Stimulated activated memory B cell treated with anti-CD40 and anti-IgM and Interleukin-4, amounts not matched to agents 10 μg/mL and 1 μg/mL and 100 μg/mL, for 72 hours (primary cell): ENCODE results near the gene ASTL.
A peak's percentile ranks its signal among the peaks of the same experiment; 100 is the strongest.
"Not testable (repeated sequence)": the region's sequence is repeated elsewhere in the genome, so short reads cannot be mapped to it uniquely, and the experiment has no call there.

Experiments used
- ATAC-seq: fragments of 150-1000 bp; cut with Tn5 transposase; 2 replicates; pipeline ENCODE4 v1.10.0; 2021
- H3K27ac Mint-ChIP-seq: one replicate; pipeline ENCODE4 v1.8.0; 2022; ENCODE audit warnings: mild to moderate bottlenecking, mixed read lengths
- H3K27me3 Mint-ChIP-seq: one replicate; pipeline ENCODE4 v1.8.0; 2022; ENCODE audit warnings: mixed read lengths
- H3K36me3 Mint-ChIP-seq: one replicate; pipeline ENCODE4 v1.8.0; 2022; ENCODE audit warnings: mixed read lengths
- H3K4me1 Mint-ChIP-seq: one replicate; pipeline ENCODE4 v1.8.0; 2022; ENCODE audit warnings: mixed read lengths
- H3K4me3 Mint-ChIP-seq: one replicate; pipeline ENCODE4 v1.8.0; 2022; ENCODE audit warnings: mild to moderate bottlenecking, moderate library complexity, mixed read lengths
- H3K9me3 Mint-ChIP-seq: one replicate; pipeline ENCODE4 v1.8.0; 2022; ENCODE audit warnings: mixed read lengths

Gene ASTL

DNA sequence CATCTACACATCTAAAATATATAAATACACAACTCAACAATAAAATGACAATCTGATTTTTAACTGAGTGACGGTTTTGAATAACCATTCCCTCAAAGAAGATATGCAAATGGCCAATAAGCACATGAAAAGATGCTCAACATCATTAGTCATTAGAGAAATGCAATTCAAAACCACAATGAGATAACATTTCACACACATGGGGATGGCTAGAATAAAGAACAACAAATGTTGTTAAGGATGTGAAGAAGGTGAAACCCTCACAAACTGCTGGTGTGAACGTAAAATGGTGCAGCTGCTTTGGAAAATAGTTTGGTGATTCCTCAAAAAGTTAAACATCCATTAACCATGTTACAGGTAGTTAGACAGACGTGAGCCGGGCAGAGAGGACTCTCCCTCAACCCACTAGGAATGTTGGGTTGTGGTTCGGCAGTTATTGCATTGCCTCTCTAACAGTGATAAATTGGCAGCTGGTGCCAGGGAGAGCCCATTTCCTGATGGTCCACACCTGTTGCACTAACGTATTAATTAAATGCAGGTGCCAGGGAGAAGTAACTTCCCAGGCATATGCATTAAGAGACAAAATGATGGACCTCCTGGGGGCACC is 29.2 kb upstream of the ASTL start:
- Mint-ChIP-seq H3K27me3 (no peaks in the 10 kb centered on the region), H3K4me1 (peaks cover 41% of the 10 kb centered on the region), H3K27ac (peak overlapping the region; percentile 4), H3K4me3 (no peak overlapping the region), H3K36me3 (no peaks in the 10 kb centered on the region), H3K9me3 (no peaks in the 10 kb centered on the region)
- ATAC-seq: no peak

DNA sequence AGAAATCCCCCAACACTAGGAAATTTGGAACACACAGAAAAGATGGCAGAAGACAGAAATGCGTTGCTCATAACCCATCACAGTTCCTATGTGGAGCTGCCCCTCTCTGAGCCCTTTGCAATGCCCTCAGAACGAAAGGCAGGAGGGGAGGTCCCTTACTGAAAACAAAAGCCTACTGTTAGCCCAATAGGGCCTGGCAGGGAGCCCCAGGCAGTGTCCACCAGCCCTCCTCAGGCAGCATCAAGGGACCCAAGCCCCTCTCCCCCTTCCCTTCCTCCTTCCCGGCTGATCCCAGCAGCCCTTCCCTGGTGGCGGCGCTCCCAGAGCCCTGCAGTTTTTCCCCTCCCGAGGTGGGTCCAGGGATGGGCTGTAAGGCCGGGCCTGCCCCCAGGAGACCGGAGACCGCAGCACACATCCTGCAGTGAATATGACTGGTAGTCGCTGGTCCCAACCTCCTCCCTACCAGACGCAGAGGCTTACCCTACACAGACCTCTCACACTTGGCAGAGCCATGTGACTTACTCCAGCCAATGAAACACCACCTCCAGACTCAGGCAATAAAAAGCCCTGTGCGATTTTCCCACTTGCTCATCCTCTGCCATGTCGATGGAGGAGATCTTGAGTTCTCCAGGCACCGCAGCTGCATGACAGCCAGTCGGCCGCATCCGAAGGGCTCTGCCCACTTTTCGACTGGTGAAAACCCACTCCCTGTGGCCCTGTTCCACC is 26.3 kb upstream of the ASTL start:
- peak overlapping the region; percentile 92 for H3K4me3 Mint-ChIP-seq
- ATAC-seq: peak; percentile 91
- peak overlapping the region; percentile 98 for H3K27ac Mint-ChIP-seq
- no peaks in the 10 kb centered on the region for H3K27me3 Mint-ChIP-seq
- H3K4me1 Mint-ChIP-seq: peaks cover 50% of the 10 kb centered on the region
- H3K36me3 Mint-ChIP-seq: no peaks in the 10 kb centered on the region
- peaks cover 4% of the 10 kb centered on the region for H3K9me3 Mint-ChIP-seq

DNA sequence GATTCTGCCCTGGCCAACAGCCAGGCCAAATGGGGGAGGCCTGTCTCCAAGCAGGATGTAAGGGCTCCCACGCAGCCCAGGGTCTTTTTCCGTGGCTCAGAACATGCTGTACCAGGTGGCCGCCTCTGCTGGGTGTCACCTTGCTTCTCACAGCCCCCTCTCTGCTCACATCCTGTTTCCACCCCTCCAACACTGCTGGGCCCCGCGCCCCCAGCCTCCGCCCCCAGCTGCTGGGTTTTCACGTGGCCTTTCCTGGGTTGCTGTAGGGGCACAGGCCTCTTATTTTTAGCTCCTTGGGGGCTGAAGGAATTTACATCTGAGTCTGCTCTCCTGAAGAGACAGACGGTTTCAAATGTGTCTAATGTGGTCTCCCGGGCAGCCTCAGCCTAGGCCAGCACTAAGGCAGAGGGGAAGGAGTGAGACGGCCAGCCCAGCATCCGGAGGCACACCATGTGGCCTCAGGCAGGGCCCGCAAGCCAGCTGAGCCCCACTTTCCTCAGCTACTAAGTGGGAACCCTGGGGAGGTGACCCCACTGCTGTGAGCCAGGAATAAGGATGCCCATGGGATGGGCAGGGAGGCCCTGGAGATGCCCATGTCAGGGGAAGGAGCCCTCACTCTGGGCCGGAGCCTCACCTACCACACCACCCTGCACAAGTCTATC is 25.6 kb upstream of the ASTL start:
- peak overlapping the region; percentile 98 for H3K27ac Mint-ChIP-seq
- ATAC-seq: peak; percentile 85

DNA sequence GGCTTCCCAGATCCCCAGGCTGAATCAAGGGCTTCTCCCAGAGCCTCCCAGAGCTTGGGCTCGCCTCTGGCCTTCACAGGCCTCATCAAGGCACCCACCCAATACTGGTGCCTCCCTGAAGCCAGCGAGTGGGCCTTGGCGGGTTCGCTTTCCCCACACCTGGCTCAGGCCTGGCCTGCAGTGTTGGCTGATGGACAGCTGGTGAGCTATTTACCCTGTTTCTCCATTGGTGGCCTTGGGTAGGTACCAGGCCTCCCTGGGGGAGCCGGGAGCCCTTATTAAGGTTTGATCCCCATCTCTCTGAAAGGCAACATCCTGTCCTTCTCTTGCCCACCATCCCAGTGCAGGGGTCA is 25.1 kb upstream of the ASTL start:
- H3K4me1 Mint-ChIP-seq: peaks cover 56% of the 10 kb centered on the region
- peaks cover 4% of the 10 kb centered on the region for H3K9me3 Mint-ChIP-seq
- no peaks in the 10 kb centered on the region for H3K36me3 Mint-ChIP-seq
- no peaks in the 10 kb centered on the region for H3K27me3 Mint-ChIP-seq
- peak overlapping the region; percentile 92 for H3K4me3 Mint-ChIP-seq
- peak overlapping the region; percentile 98 for H3K27ac Mint-ChIP-seq
- peak; percentile 1 for ATAC-seq

More for the DNA sequence above, 25.6 kb upstream of the ASTL start:
- Mint-ChIP-seq H3K27me3 (no peaks in the 10 kb centered on the region), H3K9me3 (peaks cover 4% of the 10 kb centered on the region), H3K4me1 (peaks cover 54% of the 10 kb centered on the region), H3K36me3 (no peaks in the 10 kb centered on the region), H3K4me3 (peak overlapping the region; percentile 92)

DNA sequence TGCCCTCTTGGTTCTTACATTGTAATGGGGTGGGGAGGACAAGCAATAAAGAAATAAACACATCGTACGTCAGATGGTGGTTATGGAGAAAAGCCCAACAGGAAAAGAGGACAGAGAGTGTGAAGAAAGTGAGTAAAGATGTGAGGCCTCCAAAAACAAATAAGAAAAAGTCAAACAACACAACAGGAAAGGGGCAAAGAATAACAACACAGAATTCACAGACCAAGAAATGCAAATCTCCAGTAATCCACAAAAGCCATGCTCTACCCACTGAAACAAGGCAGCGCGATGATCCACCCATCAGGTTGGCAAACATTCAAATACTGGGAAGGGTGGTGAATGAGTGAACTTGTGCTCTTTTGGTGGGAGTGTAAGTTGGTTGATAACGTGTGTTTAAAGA is 23.6 kb upstream of the ASTL start:
- no peaks in the 10 kb centered on the region for H3K36me3 Mint-ChIP-seq
- H3K27ac Mint-ChIP-seq: peak overlapping the region; percentile 98
- peaks cover 71% of the 10 kb centered on the region for H3K4me1 Mint-ChIP-seq
- no peak overlapping the region for H3K4me3 Mint-ChIP-seq
- H3K27me3 Mint-ChIP-seq: no peaks in the 10 kb centered on the region
- ATAC-seq: no peak
- peaks cover 4% of the 10 kb centered on the region for H3K9me3 Mint-ChIP-seq

DNA sequence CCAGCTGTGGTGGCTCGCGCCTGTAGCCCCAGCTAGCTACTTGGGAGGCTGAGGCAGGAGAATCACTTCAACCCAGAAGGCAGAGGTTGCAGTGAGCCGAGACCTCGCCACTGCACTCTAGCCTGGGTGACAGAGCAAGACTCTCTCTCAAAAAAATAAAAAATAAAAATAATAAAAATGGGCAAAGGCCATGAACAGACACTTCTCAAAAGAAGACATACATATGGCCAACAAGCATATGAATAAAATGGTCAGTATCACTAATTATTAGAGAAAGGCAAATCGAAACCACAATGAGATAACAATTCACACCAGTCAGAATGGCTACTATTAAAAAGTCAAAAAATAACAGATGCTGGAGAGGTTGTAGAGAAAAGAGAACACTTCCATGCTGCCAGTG is 22.1 kb upstream of the ASTL start:
- not testable (repeated sequence) for H3K27me3 Mint-ChIP-seq, H3K36me3 Mint-ChIP-seq, ATAC-seq, H3K4me3 Mint-ChIP-seq, H3K9me3 Mint-ChIP-seq
- Mint-ChIP-seq H3K4me1 (peaks cover 86% of the 10 kb centered on the region), H3K27ac (peak overlapping the region; percentile 92)

DNA sequence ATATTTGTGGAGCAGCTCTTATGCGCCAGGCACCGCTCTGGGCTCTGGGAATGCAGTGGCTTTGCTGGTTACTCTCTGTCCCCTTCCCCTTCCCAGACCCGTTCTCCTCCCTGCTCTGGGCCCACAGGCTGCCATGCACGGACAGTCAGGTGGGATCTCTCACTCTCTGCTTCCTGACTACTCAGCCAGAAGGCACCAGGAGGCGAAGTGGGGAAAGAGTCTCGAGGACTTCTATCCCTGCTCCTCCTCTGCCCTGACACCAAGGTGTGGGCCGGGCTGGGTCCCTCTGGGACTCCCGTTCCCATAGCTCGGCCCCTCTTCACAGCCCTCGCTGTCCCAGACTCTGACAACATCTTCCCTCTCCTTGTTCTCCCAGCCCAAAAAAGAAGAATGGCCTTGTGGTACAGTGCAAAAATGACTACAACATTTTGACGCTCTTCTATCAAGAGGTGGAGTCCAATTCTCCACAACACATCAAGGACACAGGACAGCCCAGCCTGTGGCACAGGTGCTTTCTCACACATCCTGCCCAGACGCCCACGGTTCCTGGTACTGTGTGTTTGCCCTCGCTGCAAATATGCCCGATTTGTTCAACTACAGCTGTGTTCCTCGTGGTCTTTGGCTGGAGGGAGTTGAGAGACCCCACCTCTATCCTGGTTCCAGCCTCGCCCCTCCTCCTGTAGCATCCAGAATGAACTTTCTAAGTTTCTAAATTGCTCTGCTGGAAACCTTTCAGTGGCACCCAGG is 21.0 kb upstream of the ASTL start:
- peaks cover 85% of the 10 kb centered on the region for H3K4me1 Mint-ChIP-seq
- H3K36me3 Mint-ChIP-seq: no peaks in the 10 kb centered on the region
- H3K27ac Mint-ChIP-seq: peak overlapping the region; percentile 92
- H3K4me3 Mint-ChIP-seq: peak overlapping the region; percentile 43
- peaks cover 4% of the 10 kb centered on the region for H3K9me3 Mint-ChIP-seq
- ATAC-seq: no peak
- H3K27me3 Mint-ChIP-seq: no peaks in the 10 kb centered on the region

DNA sequence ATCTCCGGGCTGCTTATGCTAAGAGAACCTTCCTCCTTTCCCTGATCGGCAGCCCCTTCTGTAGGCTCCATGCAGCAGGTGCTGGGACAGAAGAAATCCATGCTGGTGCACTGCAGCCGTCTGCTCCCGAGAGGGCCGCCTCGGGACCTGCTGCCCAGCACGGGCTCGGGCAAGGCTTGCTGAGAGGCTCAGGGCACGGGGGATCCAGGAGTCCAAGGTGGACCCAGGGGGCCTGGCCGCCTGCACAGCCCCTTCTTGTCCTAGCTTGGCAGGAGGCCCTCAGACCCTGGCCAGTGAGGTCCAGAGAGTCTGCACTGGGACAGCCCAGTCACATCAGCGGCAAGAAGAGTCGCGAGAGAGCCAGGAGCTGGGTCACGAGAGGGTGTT is 20.2 kb upstream of the ASTL start:
- ATAC-seq: no peak
- Mint-ChIP-seq H3K27ac (peak overlapping the region; percentile 92), H3K9me3 (peaks cover 4% of the 10 kb centered on the region), H3K4me3 (peak overlapping the region; percentile 38), H3K4me1 (peaks cover 84% of the 10 kb centered on the region), H3K27me3 (no peaks in the 10 kb centered on the region), H3K36me3 (no peaks in the 10 kb centered on the region)

DNA sequence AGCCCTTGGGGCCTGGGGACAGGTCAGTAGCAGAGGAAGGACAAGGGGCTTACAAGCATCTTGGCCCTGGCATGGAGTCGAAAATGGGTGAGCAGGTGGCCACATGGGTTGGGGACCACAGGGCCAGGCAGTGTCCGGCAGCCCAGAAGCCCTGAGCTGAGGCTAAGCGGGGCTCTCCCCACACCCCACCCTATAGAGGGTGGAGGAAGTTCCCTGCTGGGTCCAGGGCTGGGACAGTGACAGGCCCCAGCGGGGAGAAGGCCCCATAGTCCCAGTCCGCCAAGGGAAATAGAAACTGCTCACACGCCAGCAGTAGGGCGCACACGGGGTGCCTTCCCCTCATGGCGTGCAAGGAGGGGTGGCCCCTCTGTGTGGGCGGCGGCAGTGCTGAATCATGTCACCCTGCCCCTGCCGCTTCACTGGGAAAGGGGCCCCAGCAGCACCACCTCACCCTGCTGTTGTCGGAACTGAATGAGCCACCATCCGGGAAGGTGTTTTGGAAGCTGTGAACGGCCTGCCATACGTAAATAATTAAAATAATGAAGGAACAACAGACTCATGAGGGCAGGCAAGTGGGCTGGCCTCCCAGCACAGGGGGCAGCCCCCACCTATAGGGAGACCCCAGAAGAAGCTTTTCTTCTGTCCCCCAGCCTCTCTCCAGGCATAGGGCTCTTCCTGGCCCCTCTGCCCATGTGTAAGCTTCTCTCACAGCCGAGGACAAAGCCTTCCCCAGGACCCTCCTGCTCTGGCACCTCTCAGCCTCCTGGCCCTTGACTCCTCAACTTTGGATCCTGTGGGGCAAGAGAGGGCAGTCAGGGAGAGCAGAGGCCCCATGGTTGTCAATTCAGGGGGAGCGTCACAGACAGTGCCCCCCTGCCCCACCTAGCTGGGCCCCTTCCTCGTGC is 19.6 kb upstream of the ASTL start:
- ATAC-seq: peak; percentile 88
- Mint-ChIP-seq H3K27me3 (no peaks in the 10 kb centered on the region), H3K9me3 (peaks cover 4% of the 10 kb centered on the region), H3K27ac (peak overlapping the region; percentile 92), H3K4me3 (peak overlapping the region; percentile 69), H3K4me1 (peaks cover 81% of the 10 kb centered on the region), H3K36me3 (no peaks in the 10 kb centered on the region)

DNA sequence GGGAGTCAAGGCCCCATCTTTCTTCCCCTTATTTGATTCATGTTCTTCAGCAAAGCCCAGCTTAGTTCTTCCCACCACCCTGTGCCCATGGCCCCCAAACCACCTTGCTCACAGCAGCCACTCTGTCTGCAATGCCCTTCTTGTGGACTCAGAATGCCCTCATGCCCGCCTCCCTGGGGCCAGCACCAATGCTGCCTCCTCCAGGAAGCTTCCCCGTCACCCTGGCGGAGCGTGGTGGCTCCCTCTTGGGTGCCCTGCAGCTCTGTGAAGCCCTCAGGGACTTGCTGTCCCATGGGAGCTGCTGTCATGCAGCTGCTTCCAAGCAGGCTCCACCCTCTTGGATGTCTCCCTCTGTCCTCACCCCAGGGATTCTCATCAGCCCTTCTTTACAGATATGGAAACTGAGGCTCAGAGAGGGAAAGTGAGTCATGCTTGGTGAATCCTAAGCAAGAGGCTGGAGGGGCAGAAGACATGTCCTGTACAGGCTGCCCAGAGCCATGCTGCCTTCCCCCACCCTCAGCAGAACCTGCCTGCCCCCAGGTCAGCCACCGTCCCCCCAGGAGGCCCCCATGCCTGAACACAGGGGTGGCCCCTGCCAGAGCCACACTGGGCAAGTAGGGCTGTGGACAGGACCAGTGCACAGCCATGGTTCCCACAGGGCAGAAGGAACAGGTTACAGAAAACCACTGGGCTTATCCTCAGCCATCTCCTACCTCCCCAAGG is 18.8 kb upstream of the ASTL start:
- ATAC-seq: peak; percentile 81
- Mint-ChIP-seq H3K4me1 (peaks cover 76% of the 10 kb centered on the region), H3K9me3 (peaks cover 4% of the 10 kb centered on the region), H3K4me3 (peak overlapping the region; percentile 69), H3K27me3 (no peaks in the 10 kb centered on the region), H3K36me3 (no peaks in the 10 kb centered on the region), H3K27ac (peak overlapping the region; percentile 92)

DNA sequence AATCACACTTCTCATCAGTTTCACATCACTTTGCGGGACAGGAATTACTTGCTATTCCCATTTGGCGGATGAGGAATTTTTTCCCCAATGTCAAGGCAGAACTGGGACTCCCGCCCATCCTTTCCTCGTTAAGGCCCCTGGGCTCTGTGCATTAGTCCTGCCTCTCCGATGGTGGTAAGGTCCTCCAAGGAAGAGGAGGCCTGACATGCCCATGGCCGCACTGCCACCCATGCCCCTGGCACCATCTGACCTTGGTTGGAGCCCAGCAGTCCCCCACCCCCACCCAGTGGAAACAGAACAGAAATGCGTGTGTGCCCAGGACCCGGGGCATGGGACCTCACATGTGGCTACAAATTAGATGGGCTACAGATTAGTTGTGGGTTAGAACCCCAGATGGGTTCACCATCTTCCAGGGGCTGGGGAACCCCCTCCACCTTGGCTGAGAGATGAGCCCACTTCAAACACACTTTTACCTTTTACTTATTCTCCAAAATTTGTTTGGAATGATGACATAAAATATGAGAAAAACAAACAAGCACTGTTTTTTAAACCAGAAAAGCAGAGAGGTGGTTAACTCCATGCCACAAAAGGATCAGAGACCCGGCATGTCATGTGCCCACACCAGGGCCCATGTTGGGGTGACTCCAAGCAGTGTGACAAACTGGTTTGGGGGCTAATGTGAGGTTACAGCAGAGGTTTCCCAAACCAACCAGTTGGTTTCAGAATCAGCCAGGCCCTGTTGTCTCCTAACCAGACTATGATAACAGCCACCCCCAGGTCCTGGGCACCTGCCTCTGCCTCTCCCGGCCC is 17.9 kb upstream of the ASTL start:
- Mint-ChIP-seq H3K9me3 (peaks cover 4% of the 10 kb centered on the region), H3K4me3 (peak overlapping the region; percentile 69), H3K27me3 (no peaks in the 10 kb centered on the region), H3K36me3 (no peaks in the 10 kb centered on the region), H3K4me1 (peaks cover 78% of the 10 kb centered on the region), H3K27ac (peak overlapping the region; percentile 92)
- peak; percentile 3 for ATAC-seq

DNA sequence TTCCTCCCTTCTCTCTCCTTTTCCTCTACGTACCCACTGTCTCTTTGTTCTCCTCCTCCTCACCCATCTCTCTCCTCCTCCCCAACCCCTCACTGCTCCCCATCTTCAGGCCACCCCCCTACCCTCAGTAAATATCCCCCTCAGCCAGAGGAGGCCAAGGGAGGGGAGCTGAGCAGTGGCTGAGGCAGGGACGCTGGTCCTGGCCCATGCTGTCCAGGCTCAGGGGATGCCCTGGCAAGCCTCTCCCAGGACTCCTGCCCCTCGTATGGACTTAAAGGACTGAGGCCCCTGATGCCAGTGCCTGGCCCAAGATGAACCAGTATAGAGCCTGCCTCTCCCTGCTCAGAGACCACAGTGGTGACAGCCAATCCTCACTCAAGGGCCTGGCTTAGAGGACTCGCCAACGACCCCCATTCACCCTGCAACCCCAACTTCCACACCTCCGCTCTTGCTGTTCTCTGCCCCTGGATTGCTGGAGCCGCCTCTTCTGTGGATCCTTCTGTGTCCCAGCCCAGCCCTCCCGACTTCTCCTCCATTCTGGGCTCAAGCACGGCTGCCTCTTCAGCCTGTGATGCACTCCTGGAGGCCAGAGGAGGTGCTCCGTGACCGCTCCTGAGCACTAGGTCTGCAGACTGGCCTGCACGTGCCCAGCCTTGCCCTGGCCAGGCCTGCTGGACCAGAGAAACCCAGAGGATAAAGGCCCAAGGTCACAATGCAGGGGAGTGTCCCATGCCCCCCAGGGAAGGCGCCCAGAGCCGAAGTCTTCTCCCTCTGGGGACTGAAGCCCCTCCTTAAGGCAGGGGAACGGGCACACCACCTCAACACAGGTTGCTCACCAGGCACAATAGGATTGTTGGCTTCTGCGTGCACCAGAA is 16.4 kb upstream of the ASTL start:
- Mint-ChIP-seq H3K27me3 (no peaks in the 10 kb centered on the region), H3K27ac (peak overlapping the region; percentile 92), H3K4me3 (no peak overlapping the region), H3K9me3 (no peaks in the 10 kb centered on the region), H3K36me3 (no peaks in the 10 kb centered on the region), H3K4me1 (peaks cover 83% of the 10 kb centered on the region)
- no peak for ATAC-seq

DNA sequence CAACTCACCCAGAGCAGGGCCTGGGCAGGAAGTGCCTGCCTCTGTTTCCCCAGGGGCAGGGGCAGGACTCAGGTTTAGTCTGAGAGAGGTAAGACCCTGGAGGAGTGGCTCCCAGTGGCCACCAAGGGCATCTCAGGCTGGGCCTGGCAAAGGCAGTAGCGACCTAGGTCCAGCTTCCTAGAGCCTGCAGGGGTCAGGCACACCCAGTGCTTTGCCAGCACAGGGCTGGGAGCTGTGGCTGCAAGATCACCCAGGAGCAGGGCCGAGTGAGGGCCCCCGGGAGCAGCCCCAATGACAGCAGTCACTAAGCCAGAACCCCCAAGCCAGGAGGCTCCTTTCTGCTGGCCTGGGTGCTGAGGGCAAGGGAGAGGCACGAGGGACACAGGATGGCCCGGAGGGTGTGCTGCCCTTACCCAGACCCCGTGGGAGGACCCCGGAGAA is 15.7 kb upstream of the ASTL start:
- Mint-ChIP-seq H3K4me3 (no peak overlapping the region), H3K27ac (peak overlapping the region; percentile 92), H3K27me3 (no peaks in the 10 kb centered on the region), H3K9me3 (no peaks in the 10 kb centered on the region), H3K4me1 (peaks cover 78% of the 10 kb centered on the region), H3K36me3 (no peaks in the 10 kb centered on the region)
- ATAC-seq: no peak
